Endodermal cell (in vitro differentiated cells): Measurements from ENCODE around the gene BRF1. TPM values are rescaled to one million over a fixed set of nuclear protein-coding genes. Genes with fewer than 3 reads are reported as not detected.

Experiments
- DNase-seq: peaks from one replicate; pipeline ENCODE4 v3.0.0-alpha.2; 2017
- H3K27ac ChIP-seq: 2 replicates; pipeline ENCODE4 v1.5.1; 2013; ENCODE audit warnings: mild to moderate bottlenecking, low read depth, low read length, moderate library complexity
- H3K27me3 ChIP-seq: 2 replicates; pipeline ENCODE4 v1.6.1; 2013; ENCODE audit warnings: mild to moderate bottlenecking, low read length, moderate library complexity; ENCODE audit not compliant: insufficient read depth, control insufficient read depth, poor library complexity, severe bottlenecking
- H3K36me3 ChIP-seq: 2 replicates; pipeline ENCODE4 v1.7.0; 2013; ENCODE audit warnings: mild to moderate bottlenecking, low read length, moderate library complexity; ENCODE audit not compliant: control insufficient read depth, insufficient read depth
- H3K4me1 ChIP-seq: one replicate; pipeline ENCODE4 v1.7.0; 2013; ENCODE audit warnings: low read length; ENCODE audit not compliant: control insufficient read depth, insufficient read depth
- H3K4me3 ChIP-seq: 2 replicates; pipeline ENCODE4 v1.5.1; 2013; ENCODE audit warnings: mild to moderate bottlenecking, low read length, moderate library complexity
- H3K9ac ChIP-seq: 2 replicates; pipeline ENCODE4 v1.6.1; 2013; ENCODE audit warnings: mild to moderate bottlenecking, low read length, moderate library complexity; ENCODE audit not compliant: poor library complexity, severe bottlenecking; ENCODE audit errors: extremely low read depth
- H3K9me3 ChIP-seq: 2 replicates; pipeline ENCODE4 v1.6.1; 2013; ENCODE audit warnings: mild to moderate bottlenecking, low read length, moderate library complexity; ENCODE audit not compliant: control insufficient read depth
- H3K27ac Mint-ChIP-seq: 2 replicates; pipeline ENCODE4 v1.8.0; 2020; ENCODE audit warnings: mixed read lengths
- H3K27me3 Mint-ChIP-seq: 2 replicates; pipeline ENCODE4 v1.8.0; 2021; ENCODE audit warnings: mild to moderate bottlenecking, mixed read lengths; ENCODE audit not compliant: insufficient read depth
- H3K36me3 Mint-ChIP-seq: 2 replicates; pipeline ENCODE4 v1.8.0; 2020; ENCODE audit warnings: low read depth, mixed read lengths
- H3K4me1 Mint-ChIP-seq: 2 replicates; pipeline ENCODE4 v1.8.0; 2020; ENCODE audit warnings: mixed read lengths
- H3K4me3 Mint-ChIP-seq: 2 replicates; pipeline ENCODE4 v1.8.0; 2020; ENCODE audit warnings: mild to moderate bottlenecking, moderate library complexity, mixed read lengths
- H3K9me3 Mint-ChIP-seq: 2 replicates; pipeline ENCODE4 v1.8.0; 2020; ENCODE audit warnings: mild to moderate bottlenecking, mixed read lengths
- CTCF ChIP-seq: fragments of 200-600 bp; sonication (generic); conservative IDR thresholded peaks from 2 replicates; pipeline ENCODE4 v1.5.0; 2021; ENCODE audit warnings: antibody characterized with exemption, mild to moderate bottlenecking
- WGBS, 2 experiments: methylation state at CpG; one replicate each; pipeline versions ENCODE4 v1.1.5 to v1.1.7; 2013; ENCODE audit warnings: missing lambda C conversion rate in 2 of 2, mixed read lengths in 1 of 2; ENCODE audit not compliant: insufficient coverage in 1 of 2, insufficient read length in 1 of 2; 5-methylcytosine and 5-hydroxymethylcytosine counted together
- total RNA-seq, 2 donors: library from RNA; stranded (reverse); fragmentation: NEBNext Ultra II Directional in 1 of 2; extraction: Animal tissue kit (Norgen Biotek cat#: 25700) in 1 of 2; gene quantifications; 2 replicates in 1 of 2; 3 replicates in 1 of 2; pipeline ENCODE4 v1.2.1, GENCODE V29; 2021

BRF1 gene
- total RNA-seq, 2 donors from 2014 or later: 37.0 to 44.5 TPM

GRCh38 chr14:105177082-105177481 lies 123.7 kb downstream of the BRF1 start:
- Mint-ChIP-seq H3K4me3 (no peak overlapping the region), H3K36me3 (no peaks in the 10 kb centered on the region), H3K27ac (no peak overlapping the region), H3K4me1 (no peaks in the 10 kb centered on the region), H3K9me3 (no peaks in the 10 kb centered on the region), H3K27me3 (peaks cover under 1% of the 10 kb centered on the region)
- no peak for DNase-seq
- Histone ChIP-seq H3K9me3 (no peaks in the 10 kb centered on the region), H3K27ac (no peak overlapping the region), H3K9ac (no peak overlapping the region), H3K4me3 (no peak overlapping the region), H3K36me3 (no peaks in the 10 kb centered on the region), H3K27me3 (peaks cover 4% of the 10 kb centered on the region), H3K4me1 (no peaks in the 10 kb centered on the region)
- 83 to 84% methylated on average over 7 to 11 of the region's 11 CpGs for WGBS, 2 experiments
- no peak for TF ChIP-seq CTCF

- WGBS, 2 experiments: 91 to 93% methylated on average over 13 to 15 of the region's 15 CpGs
- H3K27ac Mint-ChIP-seq: no peak overlapping the region
Measured at GRCh38 chr14:105176513-105176912, 124.3 kb downstream of the BRF1 start.

GRCh38 chr14:105173901-105174894 lies 126.6 kb downstream of the BRF1 start:
- Mint-ChIP-seq H3K27me3 (peaks cover 7% of the 10 kb centered on the region), H3K4me1 (no peaks in the 10 kb centered on the region), H3K4me3 (no peak overlapping the region), H3K27ac (no peak overlapping the region), H3K9me3 (no peaks in the 10 kb centered on the region), H3K36me3 (no peaks in the 10 kb centered on the region)
- Histone ChIP-seq H3K9ac (no peak overlapping the region), H3K9me3 (no peaks in the 10 kb centered on the region), H3K36me3 (no peaks in the 10 kb centered on the region), H3K4me3 (no peak overlapping the region), H3K27me3 (peaks cover 8% of the 10 kb centered on the region), H3K4me1 (no peaks in the 10 kb centered on the region), H3K27ac (no peak overlapping the region)
- no peak for TF ChIP-seq CTCF
- WGBS, 2 experiments: 89 to 91% methylated on average over 16 to 32 of the region's 32 CpGs
- DNase-seq: no peak

More at GRCh38 chr14:105176513-105176912, 124.3 kb downstream of the BRF1 start:
- H3K4me1 ChIP-seq: no peaks in the 10 kb centered on the region
- no peak overlapping the region for H3K27ac ChIP-seq
- no peak for DNase-seq
- no peak overlapping the region for H3K9ac ChIP-seq
- H3K4me1 Mint-ChIP-seq: no peaks in the 10 kb centered on the region
- H3K4me3 ChIP-seq: no peak overlapping the region
- H3K36me3 ChIP-seq: no peaks in the 10 kb centered on the region
- no peaks in the 10 kb centered on the region for H3K27me3 ChIP-seq
- H3K4me3 Mint-ChIP-seq: no peak overlapping the region
- H3K36me3 Mint-ChIP-seq: no peaks in the 10 kb centered on the region
- no peak for TF ChIP-seq CTCF
- H3K9me3 Mint-ChIP-seq: no peaks in the 10 kb centered on the region
- no peaks in the 10 kb centered on the region for H3K27me3 Mint-ChIP-seq
- no peaks in the 10 kb centered on the region for H3K9me3 ChIP-seq
